Left ventricle myocardium inferior (tissue), 1 donor: ENCODE measurements around the gene LAMC1. TPM values are rescaled to one million over a fixed set of nuclear protein-coding genes. Genes with fewer than 3 reads are reported as not detected.
A peak's percentile ranks its signal among the peaks of the same experiment; 100 is the strongest.

Source experiments
- DNase-seq: peaks from one replicate; pipeline ENCODE4 v3.0.0-alpha.2; 2020
- H3K27ac ChIP-seq: fragments of 200-600 bp; replicated peaks from 2 replicates; pipeline ENCODE4 v1.8.0; 2021
- H3K27me3 ChIP-seq: fragments of 200-600 bp; 2 replicates; pipeline ENCODE4 v1.8.0; 2021; ENCODE audit warnings: low read depth
- H3K36me3 ChIP-seq: fragments of 200-600 bp; 2 replicates; pipeline ENCODE4 v1.8.0; 2021
- H3K4me1 ChIP-seq: fragments of 200-600 bp; 2 replicates; pipeline ENCODE4 v1.8.0; 2021
- H3K4me3 ChIP-seq: fragments of 200-600 bp; 2 replicates; pipeline ENCODE4 v1.8.0; 2021; ENCODE audit warnings: mild to moderate bottlenecking, moderate library complexity
- H3K9me3 ChIP-seq: fragments of 200-600 bp; replicated peaks from 2 replicates; pipeline ENCODE4 v1.8.0; 2021
- CTCF ChIP-seq: fragments of 200-600 bp; IDR thresholded peaks from 2 replicates; pipeline ENCODE4 v1.8.0; 2021; ENCODE audit warnings: antibody characterized with exemption, mild to moderate bottlenecking, borderline replicate concordance
- intact Hi-C: fragments of 100-400 bp; cut with micrococcal nuclease; formaldehyde crosslinking; loops from one replicate; pipeline ENCODE4 v1.11.0; 2022
- total RNA-seq: library from RNA; stranded (reverse); fragmentation: NEBNext Ultra II Directional; extraction: Animal tissue kit (Norgen Biotek cat#: 25700); gene quantifications from one replicate; pipeline ENCODE4 v1.2.1, GENCODE V29; 2021
- donor health status: DM: no; HTN: yes; CAD: no; lungs with severe emphysema.

LAMC1 gene
- total RNA-seq, 1 donor from 2014 or later = 84.1 TPM

DNA sequence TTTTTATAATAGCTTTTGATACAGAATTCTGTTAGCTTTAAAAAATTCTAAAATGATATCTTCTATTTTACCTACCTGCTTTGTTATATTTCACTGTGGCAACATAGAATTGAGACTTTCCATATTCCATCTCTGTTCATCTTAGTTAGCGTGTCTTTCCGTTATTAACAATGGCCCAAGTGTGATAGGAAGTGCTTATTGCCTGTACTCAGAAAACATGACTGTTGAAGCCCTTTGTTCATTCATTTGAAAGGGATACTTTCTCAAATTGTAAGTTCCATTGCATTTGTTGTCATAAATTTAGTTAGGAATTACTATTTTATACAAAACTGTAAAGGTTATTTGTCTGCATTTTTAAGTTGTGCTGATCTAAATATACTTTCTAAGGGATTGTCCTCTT is 73.1 kb downstream of the LAMC1 start:
- TF ChIP-seq CTCF = no peak
- Histone ChIP-seq H3K27ac (peak overlapping the region; percentile 67), H3K4me1 (peaks cover 95% of the 10 kb centered on the region)

DNA sequence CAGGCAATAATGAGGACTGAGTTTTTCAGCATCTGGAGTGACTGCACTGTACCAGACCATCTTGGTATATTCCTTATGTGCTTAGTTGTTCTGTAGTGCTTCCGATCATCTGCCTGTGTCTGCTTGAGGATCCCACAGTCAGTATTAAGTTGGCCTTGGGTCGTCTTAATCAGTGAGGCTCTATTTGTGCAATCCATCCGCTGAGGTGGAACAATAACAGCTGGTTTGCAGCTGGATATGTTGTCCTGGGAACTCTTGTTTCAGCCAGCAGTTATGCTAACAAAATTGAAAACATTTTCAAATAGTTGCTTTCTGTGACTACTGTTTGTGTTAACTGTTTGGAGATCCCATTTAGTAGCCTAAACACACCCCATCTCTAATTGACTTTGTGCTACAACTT is 73.7 kb downstream of the LAMC1 start:
- Histone ChIP-seq H3K36me3 (no peaks in the 10 kb centered on the region), H3K4me1 (peaks cover 95% of the 10 kb centered on the region), H3K27ac (peak overlapping the region; percentile 67), H3K9me3 (no peaks in the 10 kb centered on the region), H3K27me3 (no peaks in the 10 kb centered on the region), H3K4me3 (no peak overlapping the region)
- DNase-seq = no peak
- intact Hi-C loops = no loop called here
- no peak for TF ChIP-seq CTCF

More for the DNA sequence above, 73.1 kb downstream of the LAMC1 start:
- Histone ChIP-seq H3K36me3 (no peaks in the 10 kb centered on the region), H3K27me3 (no peaks in the 10 kb centered on the region), H3K4me3 (no peak overlapping the region), H3K9me3 (no peaks in the 10 kb centered on the region)
- DNase-seq = no peak
- intact Hi-C loops = no loop called here

DNA sequence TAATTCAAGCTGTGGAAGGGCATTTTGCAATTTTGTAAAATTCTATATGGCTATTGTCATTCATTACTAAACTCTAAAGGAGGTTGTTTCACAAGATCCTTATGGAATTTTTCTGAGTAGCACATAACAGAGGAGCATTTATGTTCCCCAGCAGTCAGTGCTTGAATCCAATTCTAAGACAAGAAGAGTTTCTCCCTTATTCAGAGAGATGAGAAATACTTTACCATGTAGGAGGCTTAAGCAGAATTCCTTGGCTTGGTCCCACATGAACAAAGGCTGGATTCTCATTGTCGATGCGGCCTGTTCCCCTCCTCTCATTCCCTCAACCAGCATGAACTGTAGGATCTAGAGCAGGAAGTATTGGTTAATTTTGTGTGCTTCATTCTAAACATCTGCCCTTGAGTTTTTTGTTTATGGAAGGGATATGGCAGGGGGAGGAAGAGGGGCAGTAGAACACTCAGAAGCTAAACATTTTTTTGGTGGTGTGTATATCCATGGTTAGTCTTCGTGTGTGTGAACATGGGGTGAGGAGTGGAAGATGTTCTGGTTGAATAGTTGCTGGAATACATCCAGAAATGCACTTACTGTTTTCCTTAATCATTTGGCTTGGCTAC is 74.3 kb downstream of the LAMC1 start:
- no peaks in the 10 kb centered on the region for H3K36me3 ChIP-seq
- no peak for DNase-seq
- H3K27me3 ChIP-seq = no peaks in the 10 kb centered on the region
- no peaks in the 10 kb centered on the region for H3K9me3 ChIP-seq
- no peak overlapping the region for H3K4me3 ChIP-seq
- intact Hi-C loops = no loop called here
- peaks cover 95% of the 10 kb centered on the region for H3K4me1 ChIP-seq
- TF ChIP-seq CTCF = no peak
- peak overlapping the region; percentile 67 for H3K27ac ChIP-seq

- H3K27ac ChIP-seq = peak overlapping the region; percentile 67
- intact Hi-C loops = no loop called here
Measured at GRCh38 chr1:183098317-183098716, 75.1 kb downstream of the LAMC1 start.

DNA sequence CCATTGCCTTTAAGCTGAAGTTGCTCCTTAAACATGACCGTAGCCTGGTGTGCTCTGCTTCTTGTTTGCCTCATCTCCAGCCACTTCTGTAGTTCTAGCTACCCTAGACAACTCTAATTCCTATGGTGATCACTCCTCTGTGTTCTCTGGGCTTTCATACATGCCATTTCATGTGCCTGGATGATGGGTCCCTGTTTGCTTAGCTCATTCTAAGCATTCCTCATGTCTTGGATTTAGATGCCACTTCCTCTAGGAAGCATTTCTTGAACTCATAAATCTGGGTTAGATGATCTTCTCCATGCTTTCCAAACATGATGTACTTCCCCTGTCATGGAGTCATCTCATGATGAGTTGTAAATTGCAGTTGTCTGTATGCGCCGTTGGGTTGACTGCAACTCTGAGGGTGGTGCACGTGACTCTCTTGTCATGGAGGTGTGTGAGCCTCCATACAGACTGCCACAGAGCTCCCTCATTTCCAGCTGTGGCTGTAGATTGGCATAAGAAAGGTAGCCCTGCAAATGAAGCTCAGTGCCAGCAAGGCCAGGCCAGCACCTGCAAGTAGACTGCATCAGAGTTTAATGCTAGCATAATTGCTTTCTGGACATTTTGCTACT is 77.2 kb downstream of the LAMC1 start:
- Histone ChIP-seq H3K4me3 (no peak overlapping the region), H3K36me3 (peaks cover 17% of the 10 kb centered on the region), H3K4me1 (peaks cover 99% of the 10 kb centered on the region), H3K27ac (peak overlapping the region; percentile 67), H3K9me3 (no peaks in the 10 kb centered on the region), H3K27me3 (no peaks in the 10 kb centered on the region)
- TF ChIP-seq CTCF = no peak
- intact Hi-C loops = no loop called here
- DNase-seq = no peak

More at GRCh38 chr1:183098317-183098716, 75.1 kb downstream of the LAMC1 start:
- TF ChIP-seq CTCF = no peak
- H3K9me3 ChIP-seq = no peaks in the 10 kb centered on the region
- H3K4me3 ChIP-seq = no peak overlapping the region
- H3K4me1 ChIP-seq = peaks cover 95% of the 10 kb centered on the region
- peaks cover 3% of the 10 kb centered on the region for H3K36me3 ChIP-seq
- H3K27me3 ChIP-seq = no peaks in the 10 kb centered on the region
- no peak for DNase-seq
